ENCODE data around the gene GPX2.

Gene GPX2

GRCh38 chr14:64899958-64900357 lies 42.6 kb downstream of the GPX2 start:
- intact Hi-C loops (cut with DNase I; ENCODE audit: low total_unique reads) = no loop called here

GRCh38 chr14:64891839-64892375 lies 50.6 kb downstream of the GPX2 start:
- TF ChIP-seq CTCF (IDR thresholded peaks at IDR 0.05) = peak; percentile 62 to 80
- DNase-seq = no peak
- no peaks in the 10 kb centered on the region for H3K9me3 ChIP-seq
- intact Hi-C loops (cut with DNase I; ENCODE audit: low total_unique reads) = loop anchor here (5.0 kb wide), 1 partner anchor 70 kb away; no protein-coding TSS in a partner anchor
- no peaks in the 10 kb centered on the region for H3K36me3 ChIP-seq
- no peak overlapping the region for H3K27ac ChIP-seq
- H3K27me3 ChIP-seq = peaks cover 0 to 5% of the 10 kb centered on the region in 2 donors
- H3K4me3 ChIP-seq = no peak overlapping the region
- no peaks in the 10 kb centered on the region for H3K4me1 ChIP-seq

More at GRCh38 chr14:64899958-64900357, 42.6 kb downstream of the GPX2 start:
- Histone ChIP-seq H3K36me3 (no peaks in the 10 kb centered on the region), H3K9me3 (no peaks in the 10 kb centered on the region), H3K4me3 (no peak overlapping the region), H3K4me1 (no peaks in the 10 kb centered on the region), H3K27me3 (no peaks in the 10 kb centered on the region), H3K27ac (no peak overlapping the region)
- no peak for DNase-seq
- no peak for TF ChIP-seq CTCF (IDR thresholded peaks at IDR 0.05)

GRCh38 chr14:64891173-64891838 lies 51.2 kb downstream of the GPX2 start:
- no peak overlapping the region for H3K27ac ChIP-seq
- H3K27me3 ChIP-seq = peaks cover 0 to 5% of the 10 kb centered on the region in 2 donors
- no peaks in the 10 kb centered on the region for H3K9me3 ChIP-seq
- intact Hi-C loops (cut with DNase I; ENCODE audit: low total_unique reads) = loop anchor here (5.0 kb wide), 1 partner anchor 69 kb away; no protein-coding TSS in a partner anchor
- no peak for DNase-seq
- TF ChIP-seq CTCF (IDR thresholded peaks at IDR 0.05) = no peak
- no peaks in the 10 kb centered on the region for H3K36me3 ChIP-seq
- H3K4me1 ChIP-seq = no peaks in the 10 kb centered on the region
- H3K4me3 ChIP-seq = no peak overlapping the region

GRCh38 chr14:64889352-64889751 lies 53.2 kb downstream of the GPX2 start:
- Histone ChIP-seq H3K27me3 (peaks cover 0 to 5% of the 10 kb centered on the region in 2 donors), H3K4me1 (no peaks in the 10 kb centered on the region), H3K36me3 (no peaks in the 10 kb centered on the region), H3K4me3 (no peak overlapping the region), H3K9me3 (no peaks in the 10 kb centered on the region), H3K27ac (no peak overlapping the region)
- intact Hi-C loops (cut with DNase I; ENCODE audit: low total_unique reads) = loop anchor here (10.0 kb wide), 1 partner anchor 225 kb away; no protein-coding TSS in a partner anchor
- no peak for DNase-seq
- no peak for TF ChIP-seq CTCF (IDR thresholded peaks at IDR 0.05)
